Measurements from ENCODE around the gene SLC35A3. TPM values are rescaled to one million over a fixed set of nuclear protein-coding genes. Genes with fewer than 3 reads are reported as not detected.

The SLC35A3 gene
- total and polyA plus RNA-seq, 9 of the 15 experiments (the other 6 are each of a cell fraction or from before 2014, with no cell fraction given): 3.5 to 21.7 (median 13.2) TPM

GRCh38 chr1:100037927-100038659 lies 68.3 kb downstream of the SLC35A3 start (continued):
- TF ChIP-seq, protein P1, sequence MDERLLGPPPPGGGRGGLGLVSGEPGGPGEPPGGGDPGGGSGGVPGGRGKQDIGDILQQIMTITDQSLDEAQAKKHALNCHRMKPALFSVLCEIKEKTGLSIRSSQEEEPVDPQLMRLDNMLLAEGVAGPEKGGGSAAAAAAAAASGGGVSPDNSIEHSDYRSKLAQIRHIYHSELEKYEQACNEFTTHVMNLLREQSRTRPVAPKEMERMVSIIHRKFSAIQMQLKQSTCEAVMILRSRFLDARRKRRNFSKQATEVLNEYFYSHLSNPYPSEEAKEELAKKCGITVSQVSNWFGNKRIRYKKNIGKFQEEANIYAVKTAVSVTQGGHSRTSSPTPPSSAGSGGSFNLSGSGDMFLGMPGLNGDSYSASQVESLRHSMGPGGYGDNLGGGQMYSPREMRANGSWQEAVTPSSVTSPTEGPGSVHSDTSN (CRISPR knock-in tag; IDR thresholded peaks at IDR 0.05; ENCODE audit: low read depth): no peak
- TF ChIP-seq, protein P1 (tag; conservative IDR thresholded peaks at IDR 0.05; ENCODE audit: low read depth): no peak
- TF ChIP-seq MBD1 (CRISPR knock-in tag; IDR thresholded peaks at IDR 0.05): no peak
- no peak for TF ChIP-seq U2AF2 (optimal IDR thresholded peaks at IDR 0.05; ENCODE audit: low read depth, low read length)
- TF ChIP-seq SAP30 (IDR thresholded peaks at IDR 0.05; ENCODE audit: borderline replicate concordance, insufficient read depth, low read depth, low read length, poor library complexity, severe bottlenecking): peak; percentile 81
- TF ChIP-seq, protein P2, sequence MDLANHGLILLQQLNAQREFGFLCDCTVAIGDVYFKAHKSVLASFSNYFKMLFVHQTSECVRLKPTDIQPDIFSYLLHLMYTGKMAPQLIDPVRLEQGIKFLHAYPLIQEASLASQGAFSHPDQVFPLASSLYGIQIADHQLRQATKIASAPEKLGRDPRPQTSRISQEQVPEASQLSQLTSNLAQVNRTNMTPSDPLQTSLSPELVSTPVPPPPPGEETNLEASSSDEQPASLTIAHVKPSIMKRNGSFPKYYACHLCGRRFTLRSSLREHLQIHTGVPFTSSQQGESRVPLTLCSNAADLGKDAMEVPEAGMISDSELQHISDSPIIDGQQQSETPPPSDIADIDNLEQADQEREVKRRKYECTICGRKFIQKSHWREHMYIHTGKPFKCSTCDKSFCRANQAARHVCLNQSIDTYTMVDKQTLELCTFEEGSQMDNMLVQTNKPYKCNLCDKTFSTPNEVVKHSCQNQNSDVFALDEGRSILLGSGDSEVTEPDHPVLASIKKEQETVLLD (IDR thresholded peaks at IDR 0.05): no peak; the same call in 1 of the 2 replicates
- no peak for TF ChIP-seq ZNF347 (CRISPR knock-in tag; IDR thresholded peaks at IDR 0.05; ENCODE audit: low read depth)
- TF ChIP-seq ARHGAP35 (IDR thresholded peaks at IDR 0.05; ENCODE audit: partially characterized antibody): no peak
- TF ChIP-seq POLR2AphosphoS5 (IDR thresholded peaks at IDR 0.05; ENCODE audit: control insufficient read depth, insufficient read depth, low read depth, low read length): peak; percentile 93
- no peak for TF ChIP-seq BRD4 (IDR thresholded peaks at IDR 0.05)
- TF ChIP-seq NR1H2 (CRISPR knock-in tag; IDR thresholded peaks at IDR 0.05): no peak
- no peak for TF ChIP-seq SMC3 (conservative IDR thresholded peaks at IDR 0.05; ENCODE audit: insufficient read depth, low read depth, low read length)
- TF ChIP-seq HIVEP1 (CRISPR knock-in tag; IDR thresholded peaks at IDR 0.05): no peak
- no peak for TF ChIP-seq ZNF253 (CRISPR knock-in tag; conservative IDR thresholded peaks at IDR 0.05)
- no peak for TF ChIP-seq MTA2 (IDR thresholded peaks at IDR 0.05; ENCODE audit: low read depth)
- TF ChIP-seq, protein P3, sequence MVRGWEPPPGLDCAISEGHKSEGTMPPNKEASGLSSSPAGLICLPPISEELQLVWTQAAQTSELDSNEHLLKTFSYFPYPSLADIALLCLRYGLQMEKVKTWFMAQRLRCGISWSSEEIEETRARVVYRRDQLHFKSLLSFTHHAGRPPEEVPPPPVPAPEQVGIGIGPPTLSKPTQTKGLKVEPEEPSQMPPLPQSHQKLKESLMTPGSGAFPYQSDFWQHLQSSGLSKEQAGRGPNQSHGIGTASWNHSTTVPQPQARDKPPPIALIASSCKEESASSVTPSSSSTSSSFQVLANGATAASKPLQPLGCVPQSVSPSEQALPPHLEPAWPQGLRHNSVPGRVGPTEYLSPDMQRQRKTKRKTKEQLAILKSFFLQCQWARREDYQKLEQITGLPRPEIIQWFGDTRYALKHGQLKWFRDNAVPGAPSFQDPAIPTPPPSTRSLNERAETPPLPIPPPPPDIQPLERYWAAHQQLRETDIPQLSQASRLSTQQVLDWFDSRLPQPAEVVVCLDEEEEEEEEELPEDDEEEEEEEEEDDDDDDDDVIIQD (CRISPR knock-in tag; IDR thresholded peaks at IDR 0.05): no peak
- TF ChIP-seq EGR1 (conservative IDR thresholded peaks at IDR 0.05): peak; percentile 71
- TF ChIP-seq ZNF263 (CRISPR knock-in tag; IDR thresholded peaks at IDR 0.05; ENCODE audit: borderline replicate concordance): no peak
